Stimulated activated CD4-positive, alpha-beta T cell treated with anti-CD3 and anti-CD28 coated beads, Interleukin-4, amount 100 ng/mL, for 24 hours (primary cell): ENCODE measurements around the gene LMO4.

Experiments
- DNase-seq: peaks from one replicate; pipeline ENCODE4 v3.0.0-alpha.2; 2020

Gene LMO4

DNA sequence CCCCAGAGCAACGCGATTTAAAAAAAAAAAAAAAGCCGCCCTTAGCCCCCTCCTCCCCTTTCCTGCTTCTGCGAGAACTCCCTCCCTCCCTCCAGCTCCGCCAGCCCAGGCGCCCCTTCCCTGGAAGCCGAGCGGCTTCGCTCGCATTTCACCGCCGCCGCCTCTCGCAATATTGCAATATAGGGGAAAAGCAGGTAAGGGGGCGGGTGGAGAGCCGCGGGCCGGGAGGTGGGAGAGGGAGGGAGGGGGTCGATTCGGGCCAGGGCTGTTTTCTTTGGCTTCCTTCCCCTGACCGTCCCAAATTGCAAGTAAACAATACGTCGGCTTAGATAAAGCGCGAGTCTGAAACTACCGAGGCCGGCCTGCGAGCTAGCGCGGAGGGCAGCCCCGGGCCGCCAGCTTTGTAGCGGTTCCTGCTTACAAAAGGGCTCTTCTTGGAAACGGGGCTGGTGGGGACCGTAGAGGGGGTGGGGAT is 408 bp downstream of the LMO4 start:
- DNase-seq, result peak; percentile 30

GRCh38 chr1:87329526-87330056 is 911 bp downstream of the LMO4 start:
- no peak for DNase-seq

DNA sequence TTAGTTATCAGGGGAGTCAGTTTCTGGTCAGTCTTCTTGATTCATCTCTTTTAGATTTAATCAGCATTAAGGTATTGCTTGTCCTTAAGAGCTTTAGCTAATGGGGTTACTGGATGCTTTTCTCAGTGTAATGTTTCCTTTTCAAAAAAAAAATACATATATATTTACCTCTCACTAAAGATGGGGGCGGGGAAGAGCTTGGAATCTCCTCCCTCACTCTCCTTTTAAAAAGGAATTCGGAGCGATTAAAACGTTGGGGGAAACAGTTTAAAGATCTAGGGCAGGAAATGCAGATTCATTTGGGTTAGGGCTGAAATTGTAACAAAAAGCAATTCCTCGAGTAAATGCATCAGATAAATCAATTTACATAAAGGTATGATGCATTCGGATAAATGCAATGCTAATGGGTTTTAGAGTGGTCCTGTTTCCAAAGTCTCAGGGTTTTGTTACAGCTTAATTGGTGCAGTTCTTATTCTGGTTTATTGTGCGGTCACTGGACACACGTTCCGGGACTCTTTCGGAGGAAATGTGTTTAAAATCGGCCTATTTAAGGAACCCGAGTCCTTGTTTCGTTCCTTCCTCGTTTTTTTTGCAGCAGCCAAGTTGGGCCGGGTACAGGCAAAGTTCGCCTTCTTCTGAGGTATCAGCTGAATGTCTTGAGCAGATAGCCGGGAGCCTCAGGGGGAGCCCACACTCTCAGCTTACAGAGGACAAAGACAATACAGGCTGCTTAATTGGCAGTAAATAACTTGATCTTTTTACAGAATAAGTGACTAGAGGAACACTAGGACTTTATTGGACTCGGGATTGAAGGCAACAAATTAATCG is 1.6 kb downstream of the LMO4 start:
- DNase-seq, result no peak

DNA sequence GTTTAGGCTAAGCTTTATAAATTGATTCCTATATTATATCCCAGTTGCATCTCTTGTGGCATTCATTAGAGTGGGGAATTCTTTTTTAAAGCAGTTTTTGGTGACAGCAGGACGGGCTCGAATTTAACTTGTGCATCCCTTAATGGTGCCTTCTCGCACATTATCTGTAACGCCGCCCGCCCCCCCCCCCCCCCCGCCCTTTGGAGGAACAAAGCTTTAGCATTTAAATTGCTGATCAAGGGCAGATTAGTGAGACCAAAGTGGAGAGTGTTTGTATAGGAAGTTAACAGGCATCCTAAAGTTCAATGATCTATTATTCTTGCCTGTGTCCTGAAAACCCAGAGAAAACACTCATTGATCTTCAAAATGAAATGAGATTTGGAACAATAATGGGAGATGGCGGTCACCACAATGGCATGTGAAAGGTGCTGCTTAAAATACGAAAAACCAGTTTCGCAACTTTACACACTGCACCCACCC is 2.2 kb downstream of the LMO4 start:
- DNase-seq, result no peak

DNA sequence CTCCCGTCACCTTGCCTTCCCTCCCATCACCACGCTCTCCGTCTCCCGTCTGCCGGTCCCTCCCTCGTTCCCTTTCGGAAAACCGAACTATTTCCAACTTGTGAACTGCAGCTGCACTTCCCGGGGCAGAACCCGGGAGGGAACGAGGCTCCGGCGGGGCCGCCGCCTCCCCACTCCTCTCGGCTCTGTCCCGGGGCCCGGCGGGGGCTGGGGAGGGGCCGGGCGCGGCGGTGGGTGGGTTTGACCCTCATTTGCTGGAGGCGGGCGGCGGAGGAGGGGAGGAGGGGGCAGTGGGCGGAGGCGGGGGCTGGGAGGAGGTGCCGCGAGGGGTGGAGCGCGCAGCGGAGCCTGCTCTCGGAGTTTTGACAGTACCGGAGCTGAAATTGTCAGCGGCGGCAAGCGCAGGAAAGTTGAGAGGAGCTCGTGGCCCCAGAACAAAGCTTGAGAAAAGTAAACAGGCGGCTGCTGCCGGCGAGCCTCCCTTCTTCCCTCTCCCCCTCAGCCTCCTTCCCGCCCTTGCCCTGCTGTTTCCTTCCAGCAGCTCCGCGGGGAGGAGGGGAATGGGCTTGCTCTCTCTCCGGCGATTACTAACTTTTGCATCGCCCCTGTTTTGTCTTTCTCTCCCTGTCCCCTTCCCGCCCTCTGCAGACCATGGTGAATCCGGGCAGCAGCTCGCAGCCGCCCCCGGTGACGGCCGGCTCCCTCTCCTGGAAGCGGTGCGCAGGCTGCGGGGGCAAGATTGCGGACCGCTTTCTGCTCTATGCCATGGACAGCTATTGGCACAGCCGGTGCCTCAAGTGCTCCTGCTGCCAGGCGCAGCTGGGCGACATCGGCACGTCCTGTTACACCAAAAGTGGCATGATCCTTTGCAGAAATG is 2.9 kb downstream of the LMO4 start:
- peak; percentile 48 for DNase-seq

DNA sequence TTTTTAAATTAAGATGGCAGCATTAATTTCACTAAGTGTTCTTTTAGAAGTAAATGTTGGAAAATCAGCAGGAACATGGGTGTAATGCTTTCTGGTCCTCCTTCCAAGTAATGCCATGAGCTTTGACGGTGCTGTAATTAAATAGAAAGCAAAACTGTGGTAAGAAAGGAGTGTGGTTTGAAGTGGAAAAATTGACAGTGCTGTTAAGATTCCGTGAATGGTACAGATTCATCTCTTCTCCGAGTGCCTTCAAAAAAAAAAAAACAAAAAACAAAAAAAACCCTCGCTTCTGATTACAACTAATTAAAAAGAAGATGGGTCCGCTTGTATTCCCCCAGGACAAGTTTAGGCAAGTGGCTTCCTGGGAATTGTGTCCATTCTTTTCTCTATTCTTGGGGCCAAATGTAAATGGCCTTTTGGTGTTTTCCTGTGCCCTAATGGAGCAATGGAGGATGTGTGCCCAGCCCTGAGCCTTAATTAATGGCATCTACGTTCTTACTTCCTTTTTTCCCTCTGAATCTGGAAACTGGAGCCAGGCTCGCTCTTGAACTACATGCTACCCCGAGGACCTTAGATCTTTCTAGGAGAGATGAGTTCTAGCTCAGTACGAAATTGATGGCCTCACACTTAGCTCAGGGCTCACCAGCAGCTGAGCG is 5.1 kb downstream of the LMO4 start:
- no peak for DNase-seq

DNA sequence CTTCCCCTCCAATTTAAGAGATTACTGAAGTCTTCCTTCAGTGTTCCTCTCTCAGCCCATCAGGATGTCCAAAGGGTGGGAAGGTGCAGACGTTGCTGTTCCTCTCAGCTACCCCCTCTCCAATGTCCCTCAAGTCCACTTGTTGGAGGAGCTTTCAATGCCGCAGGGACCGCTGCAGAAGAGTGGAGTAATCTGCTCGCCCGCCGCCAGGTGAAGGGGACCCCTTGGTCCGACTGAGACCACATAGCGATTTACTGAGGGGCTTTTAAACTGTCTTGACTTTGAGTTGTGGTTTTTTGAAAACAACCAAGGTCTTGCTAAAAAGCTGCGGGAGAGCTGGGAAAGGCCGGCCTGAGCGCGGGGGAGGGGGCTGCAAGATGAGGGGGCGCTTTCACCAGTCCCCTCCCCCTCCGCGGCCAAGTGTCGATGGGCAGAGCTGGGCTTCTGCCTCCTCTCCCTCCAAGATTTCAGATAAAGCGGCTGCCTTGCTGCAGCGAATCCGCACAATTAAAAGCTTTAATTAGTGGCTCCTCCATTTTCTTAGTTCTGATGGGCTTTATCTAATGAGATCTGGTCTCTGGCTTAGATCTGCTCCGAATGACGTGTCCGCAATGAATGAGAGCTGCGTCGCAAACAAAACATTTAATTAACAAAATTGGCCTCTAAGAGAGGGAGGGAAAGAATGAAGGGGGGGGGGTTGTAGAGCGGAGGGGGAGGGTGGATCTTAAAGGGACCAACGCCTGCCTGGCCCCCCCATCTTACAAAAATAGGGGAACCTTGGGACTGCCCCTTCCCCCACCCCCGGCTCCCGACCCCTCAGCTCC is 5.9 kb downstream of the LMO4 start:
- DNase-seq, result no peak

- peak; percentile 61 for DNase-seq
These were observed 6.7 kb downstream of the LMO4 start for GRCh38 chr1:87335175-87335884.

- no peak for DNase-seq
These were observed 8.0 kb downstream of the LMO4 start for GRCh38 chr1:87336623-87337067.

GRCh38 chr1:87337606-87338005 is 8.9 kb downstream of the LMO4 start:
- no peak for DNase-seq

DNA sequence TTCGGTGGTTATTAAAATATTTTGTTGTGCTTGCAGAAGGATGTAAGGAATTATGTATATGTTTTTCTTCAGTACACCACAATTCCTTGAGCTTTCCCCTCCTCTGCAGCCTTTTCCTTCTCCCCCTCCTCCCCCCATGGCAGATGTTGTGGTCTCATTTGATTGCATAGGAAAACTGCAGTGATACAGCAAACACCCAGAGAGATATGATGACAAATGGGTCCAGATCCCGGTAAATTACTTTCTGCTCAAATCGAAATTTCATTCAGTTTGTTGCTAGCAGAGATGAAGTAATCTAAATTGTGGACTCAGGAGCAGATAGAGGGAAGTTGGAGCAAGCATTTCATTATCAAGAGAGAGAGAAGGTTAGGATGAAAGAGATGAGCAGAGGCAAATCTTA is 9.9 kb downstream of the LMO4 start:
- DNase-seq, result no peak

DNA sequence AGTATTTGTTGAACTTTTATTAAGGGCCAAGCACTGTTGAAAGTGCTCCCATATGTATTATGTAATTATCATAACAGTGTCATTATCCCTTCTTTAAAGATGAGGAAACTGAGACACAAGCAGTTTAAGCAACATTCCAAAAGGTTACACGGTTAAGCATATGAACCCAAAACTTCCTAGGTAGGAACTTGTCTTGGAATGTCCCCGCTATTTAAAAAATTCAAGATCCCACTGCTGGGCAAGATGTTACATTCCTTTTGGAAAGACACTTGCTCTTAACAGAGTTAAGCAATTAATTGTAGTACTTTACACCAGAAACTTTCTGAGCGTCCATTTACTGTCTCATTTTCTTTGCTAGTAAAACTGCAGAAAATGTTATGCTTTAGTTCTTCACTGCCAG is 15.6 kb downstream of the LMO4 start:
- no peak for DNase-seq

- no peak for DNase-seq
These were observed 17.6 kb downstream of the LMO4 start for GRCh38 chr1:87346130-87346814.

- no peak for DNase-seq
These were observed 19.8 kb downstream of the LMO4 start for GRCh38 chr1:87348341-87349019.

GRCh38 chr1:87349036-87349435 is 20.4 kb downstream of the LMO4 start:
- no peak for DNase-seq

GRCh38 chr1:87355894-87356293 is 27.2 kb downstream of the LMO4 start:
- DNase-seq, result no peak

GRCh38 chr1:87356591-87356990 is 27.9 kb downstream of the LMO4 start:
- DNase-seq, result no peak

DNA sequence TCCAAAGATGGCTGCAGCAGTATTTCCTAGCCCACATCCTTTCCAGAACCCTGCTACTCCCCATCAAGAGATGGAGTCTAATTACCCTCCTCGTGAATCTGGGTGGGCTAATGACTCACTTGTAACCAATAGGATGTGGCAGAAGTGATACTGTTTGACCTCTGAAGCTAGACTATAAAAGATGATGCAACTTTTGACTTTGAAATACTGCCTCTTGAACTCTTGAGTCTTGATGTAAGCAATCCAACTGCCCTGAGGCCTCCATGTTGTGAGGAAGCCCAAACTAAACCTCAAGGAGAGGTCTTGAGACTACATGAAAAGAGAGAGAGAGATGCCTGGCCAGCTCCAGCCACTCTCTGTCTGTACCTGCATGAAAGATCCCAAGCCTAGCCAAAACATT is 29.5 kb downstream of the LMO4 start:
- no peak for DNase-seq

DNA sequence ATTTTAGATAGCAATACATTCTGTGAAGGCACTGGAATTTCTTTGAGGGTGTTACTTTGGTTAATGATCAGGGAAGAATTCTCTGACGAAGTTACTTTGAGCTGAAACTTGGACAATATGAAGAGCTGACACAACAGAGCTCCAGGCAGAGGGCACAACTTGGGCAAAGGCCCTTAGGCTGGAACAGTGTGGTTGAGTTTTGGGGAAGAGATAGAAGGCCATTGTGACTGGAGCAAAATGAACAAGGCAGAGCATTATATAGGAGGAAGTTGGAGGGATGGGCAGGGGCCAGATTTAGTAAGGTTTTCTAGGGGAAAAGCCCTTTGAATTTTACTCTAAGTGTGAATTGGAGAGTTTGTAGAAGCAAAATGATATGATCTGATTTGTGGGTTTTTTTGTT is 30.9 kb downstream of the LMO4 start:
- no peak for DNase-seq
